ENCODE results near the gene PDE3A. TPM values are rescaled to one million over a fixed set of nuclear protein-coding genes. Genes with fewer than 3 reads are reported as not detected.

PDE3A gene
- polyA plus RNA-seq, 3 donors: 0.10 TPM; not detected in 2

DNA sequence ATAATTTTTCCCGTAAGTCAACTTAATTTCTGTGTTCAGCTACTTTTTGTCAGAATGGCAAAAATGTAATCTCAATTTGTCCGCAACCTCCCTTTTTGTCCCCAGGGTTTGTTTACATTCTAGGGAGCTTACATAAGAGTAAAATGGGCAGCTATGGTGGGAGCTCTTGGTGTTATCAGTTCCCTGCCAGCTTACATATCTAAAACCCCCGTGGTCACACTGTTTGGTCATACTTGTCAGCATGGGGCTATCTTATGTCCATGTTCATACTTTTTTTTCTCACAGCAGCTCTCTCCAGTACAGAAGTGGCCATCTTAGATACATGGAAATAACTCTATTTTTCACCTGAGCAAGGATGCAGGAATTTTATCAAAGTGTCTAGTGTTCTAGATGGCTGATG is 343.5 kb downstream of the PDE3A start:
- H3K9ac ChIP-seq (ENCODE audit: insufficient read depth, low read length, poor library complexity, severe bottlenecking): no peak overlapping the region
- H3K27ac ChIP-seq (ENCODE audit: low read depth in 1 of 2, low read length in 2 of 2): no peak overlapping the region
- no peaks in the 10 kb centered on the region for H3K79me2 ChIP-seq (ENCODE audit: insufficient read depth, low read length)
- no peaks in the 10 kb centered on the region for H3K36me3 ChIP-seq (replicated peaks in 1 of 2; ENCODE audit: control insufficient read depth in 1 of 2, insufficient read depth in 2 of 2, low read length in 2 of 2)
- H3K27me3 Mint-ChIP-seq (ENCODE audit: low read depth in 3 of 3): peaks cover 0 to 4% (median 0%) of the 10 kb centered on the region in 3 donors
- no peaks in the 10 kb centered on the region for H4K20me1 ChIP-seq (ENCODE audit: insufficient read depth, low read length)
- H3K9me3 Mint-ChIP-seq: peaks cover 0 to 4% (median 2%) of the 10 kb centered on the region in 7 donors
- intact Hi-C loops (cut with micrococcal nuclease): no loop called here
- H3K4me1 Mint-ChIP-seq: no peaks in the 10 kb centered on the region
- no peaks in the 10 kb centered on the region for H3K4me1 ChIP-seq (ENCODE audit: control insufficient read depth in 1 of 2, insufficient read depth in 2 of 2, low read length in 2 of 2)
- no peaks in the 10 kb centered on the region for H3K27me3 ChIP-seq (ENCODE audit: control insufficient read depth in 2 of 2, insufficient read depth in 2 of 2, low read length in 2 of 2)
- no peak for DNase-seq
- H2AFZ ChIP-seq (ENCODE audit: insufficient read depth, low read depth, low read length, poor library complexity, severe bottlenecking): no peak overlapping the region
- 60% methylated on average over 1 of the region's 3 CpGs for WGBS (ENCODE audit: insufficient coverage)
- H3K4me2 ChIP-seq (replicated peaks; ENCODE audit: extremely low read depth, low read length, poor library complexity, severe bottlenecking): no peak overlapping the region
- no peaks in the 10 kb centered on the region for H3K9me3 ChIP-seq (replicated peaks in 1 of 2; ENCODE audit: control insufficient read depth in 1 of 2, insufficient read depth in 1 of 2, low read length in 2 of 2)
- no peak overlapping the region for H3K27ac Mint-ChIP-seq
- TF ChIP-seq, protein P1, sequence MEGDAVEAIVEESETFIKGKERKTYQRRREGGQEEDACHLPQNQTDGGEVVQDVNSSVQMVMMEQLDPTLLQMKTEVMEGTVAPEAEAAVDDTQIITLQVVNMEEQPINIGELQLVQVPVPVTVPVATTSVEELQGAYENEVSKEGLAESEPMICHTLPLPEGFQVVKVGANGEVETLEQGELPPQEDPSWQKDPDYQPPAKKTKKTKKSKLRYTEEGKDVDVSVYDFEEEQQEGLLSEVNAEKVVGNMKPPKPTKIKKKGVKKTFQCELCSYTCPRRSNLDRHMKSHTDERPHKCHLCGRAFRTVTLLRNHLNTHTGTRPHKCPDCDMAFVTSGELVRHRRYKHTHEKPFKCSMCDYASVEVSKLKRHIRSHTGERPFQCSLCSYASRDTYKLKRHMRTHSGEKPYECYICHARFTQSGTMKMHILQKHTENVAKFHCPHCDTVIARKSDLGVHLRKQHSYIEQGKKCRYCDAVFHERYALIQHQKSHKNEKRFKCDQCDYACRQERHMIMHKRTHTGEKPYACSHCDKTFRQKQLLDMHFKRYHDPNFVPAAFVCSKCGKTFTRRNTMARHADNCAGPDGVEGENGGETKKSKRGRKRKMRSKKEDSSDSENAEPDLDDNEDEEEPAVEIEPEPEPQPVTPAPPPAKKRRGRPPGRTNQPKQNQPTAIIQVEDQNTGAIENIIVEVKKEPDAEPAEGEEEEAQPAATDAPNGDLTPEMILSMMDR (IDR thresholded peaks at IDR 0.05): no peak
- H3K4me3 ChIP-seq (replicated peaks in 1 of 3; ENCODE audit: low read depth in 2 of 3, low read length in 3 of 3): no peak overlapping the region
- H3K4me3 Mint-ChIP-seq: no peak overlapping the region
- no peaks in the 10 kb centered on the region for H3K36me3 Mint-ChIP-seq

GRCh38 chr12:20716037-20716436 is 347.7 kb downstream of the PDE3A start:
- Mint-ChIP-seq H3K27ac (no peak overlapping the region), H3K4me3 (no peak overlapping the region), H3K36me3 (no peaks in the 10 kb centered on the region), H3K9me3 (peaks cover 0 to 2% (median 0%) of the 10 kb centered on the region in 7 donors), H3K27me3 (ENCODE audit: low read depth in 3 of 3) (no peaks in the 10 kb centered on the region), H3K4me1 (no peaks in the 10 kb centered on the region)
- Histone ChIP-seq H3K36me3 (replicated peaks in 1 of 2; ENCODE audit: control insufficient read depth in 1 of 2, insufficient read depth in 2 of 2, low read length in 2 of 2) (no peaks in the 10 kb centered on the region), H3K4me3 (replicated peaks in 1 of 3; ENCODE audit: low read depth in 2 of 3, low read length in 3 of 3) (no peak overlapping the region), H3K27ac (ENCODE audit: low read depth in 1 of 2, low read length in 2 of 2) (no peak overlapping the region), H3K9me3 (replicated peaks in 1 of 2; ENCODE audit: control insufficient read depth in 1 of 2, insufficient read depth in 1 of 2, low read length in 2 of 2) (no peaks in the 10 kb centered on the region), H3K4me1 (ENCODE audit: control insufficient read depth in 1 of 2, insufficient read depth in 2 of 2, low read length in 2 of 2) (no peaks in the 10 kb centered on the region), H3K4me2 (replicated peaks; ENCODE audit: extremely low read depth, low read length, poor library complexity, severe bottlenecking) (no peak overlapping the region), H2AFZ (ENCODE audit: insufficient read depth, low read depth, low read length, poor library complexity, severe bottlenecking) (no peak overlapping the region), H3K79me2 (ENCODE audit: insufficient read depth, low read length) (no peaks in the 10 kb centered on the region), H3K9ac (ENCODE audit: insufficient read depth, low read length, poor library complexity, severe bottlenecking) (no peak overlapping the region), H3K27me3 (ENCODE audit: control insufficient read depth in 2 of 2, insufficient read depth in 2 of 2, low read length in 2 of 2) (no peaks in the 10 kb centered on the region), H4K20me1 (ENCODE audit: insufficient read depth, low read length) (no peaks in the 10 kb centered on the region)
- DNase-seq: no peak
- TF ChIP-seq, protein P1 (IDR thresholded peaks at IDR 0.05): no peak
- intact Hi-C loops (cut with micrococcal nuclease): no loop called here
- 100% methylated on average over 1 of the region's 2 CpGs for WGBS (ENCODE audit: insufficient coverage)

Measured in CD14-positive monocyte (primary cell).